ENCODE data around the gene IGFLR1.
"Not testable (repeated sequence)": the region's sequence is repeated elsewhere in the genome, so short reads cannot be mapped to it uniquely, and the experiment has no call there.

Gene IGFLR1

DNA sequence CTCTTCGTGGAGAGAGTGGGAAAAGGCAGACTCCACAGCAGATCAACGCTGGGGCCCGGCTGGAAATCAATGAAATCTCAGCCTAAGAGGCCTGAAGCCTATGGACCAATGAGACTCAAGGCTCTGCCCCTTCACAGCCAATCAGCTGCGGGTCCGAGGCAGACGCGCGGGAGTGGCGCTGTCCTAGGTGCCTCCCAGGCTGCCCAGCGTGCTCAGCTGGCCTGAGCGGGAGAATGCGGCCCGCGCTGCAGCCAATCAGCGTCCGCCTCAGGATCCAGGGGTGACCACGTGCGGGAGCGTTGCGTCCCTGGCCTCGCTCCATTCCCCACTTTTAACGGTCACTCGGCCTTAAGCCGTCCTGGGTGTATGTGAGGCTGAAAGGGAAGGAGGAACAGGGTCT is 38.0 kb downstream of the IGFLR1 start, which contains the start of gene ZBTB32:
ZBTB32 (plus strand) TSS at position 341 of the 400 bp plus-strand sequence. CDS start 10,069 bp downstream, outside the sequence.
- no peak for DNase-seq (ENCODE audit: low spot score)

DNA sequence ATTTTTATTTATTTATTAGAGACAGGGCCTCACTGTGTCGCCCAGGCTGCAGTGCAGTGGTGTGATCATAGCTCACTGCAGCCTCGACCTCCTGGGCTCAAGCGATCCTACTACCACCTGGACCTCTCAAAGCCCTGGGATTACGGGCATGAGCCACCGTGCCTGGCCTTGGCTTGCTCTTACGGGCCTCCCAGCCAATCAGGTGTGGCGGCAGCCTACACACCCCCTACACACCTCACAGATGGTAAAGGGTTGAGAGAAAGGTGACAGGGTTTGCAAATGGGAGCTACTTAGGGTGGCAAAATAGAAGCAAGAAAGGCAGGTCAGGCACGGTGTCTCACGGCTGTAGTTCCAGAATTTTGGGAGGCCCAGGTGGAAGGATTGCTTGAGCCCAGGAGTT is 38.9 kb downstream of the IGFLR1 start:
- DNase-seq (ENCODE audit: low spot score) = no peak

DNA sequence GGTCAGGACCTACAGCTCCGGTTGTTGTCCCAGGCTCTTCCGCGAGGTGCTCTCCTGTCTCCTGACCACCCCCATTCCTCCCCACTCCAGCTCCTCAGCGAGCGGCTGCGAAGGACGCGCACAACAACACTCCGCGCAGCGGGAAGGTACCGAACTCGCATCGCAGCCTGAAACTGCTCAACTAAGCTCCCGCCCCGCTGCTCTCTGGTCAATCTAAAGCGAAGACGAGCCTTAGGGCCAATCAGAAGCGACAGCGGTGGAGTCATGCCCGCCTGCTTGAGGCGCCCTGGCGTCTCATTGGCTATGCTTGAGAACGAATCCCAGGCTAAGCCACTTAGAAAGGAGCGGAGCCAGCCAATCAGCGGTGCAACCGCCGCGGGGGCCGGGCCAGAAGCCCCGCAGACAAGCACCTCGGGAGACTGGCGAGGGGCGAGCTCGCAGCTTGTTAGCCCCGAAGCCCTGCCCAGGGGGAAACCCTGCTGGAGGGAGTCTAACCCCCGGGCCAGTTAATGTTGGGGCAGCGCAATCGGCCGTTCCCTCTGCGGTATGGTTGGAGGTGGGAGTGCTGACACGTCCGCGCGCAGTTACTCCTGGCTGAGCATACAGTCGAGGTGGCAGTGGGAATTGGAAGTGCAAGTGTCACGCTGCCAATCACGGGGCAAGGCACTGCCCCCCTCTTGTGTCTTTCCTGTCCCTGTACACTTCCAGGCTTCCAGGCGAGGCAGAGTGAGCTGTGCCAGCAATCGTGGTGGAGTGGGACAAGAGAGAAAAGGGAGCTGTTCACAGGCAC is 39.8 kb downstream of the IGFLR1 start:
- peak; percentile 98 for DNase-seq (ENCODE audit: low spot score)

DNA sequence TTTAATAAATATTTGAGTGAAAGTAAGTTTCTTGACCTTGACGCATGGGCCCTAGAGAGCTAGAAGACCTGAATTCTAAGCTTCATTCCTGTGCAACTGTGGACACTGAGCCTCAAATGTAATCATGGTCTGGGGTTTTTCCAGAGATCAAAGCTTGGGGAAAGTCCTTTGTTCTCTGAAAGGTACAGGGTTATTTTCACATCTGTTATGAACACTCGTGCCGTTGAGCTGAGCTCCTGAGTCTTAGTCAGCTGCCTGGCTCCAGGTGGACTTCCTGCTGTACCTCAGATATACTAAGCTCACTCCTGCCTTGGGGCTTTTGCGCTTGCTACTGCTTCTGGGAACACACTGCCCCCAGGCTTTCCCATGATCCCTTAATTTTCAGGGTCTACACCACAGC is 45.4 kb downstream of the IGFLR1 start:
- no peak for DNase-seq (ENCODE audit: low spot score)

DNA sequence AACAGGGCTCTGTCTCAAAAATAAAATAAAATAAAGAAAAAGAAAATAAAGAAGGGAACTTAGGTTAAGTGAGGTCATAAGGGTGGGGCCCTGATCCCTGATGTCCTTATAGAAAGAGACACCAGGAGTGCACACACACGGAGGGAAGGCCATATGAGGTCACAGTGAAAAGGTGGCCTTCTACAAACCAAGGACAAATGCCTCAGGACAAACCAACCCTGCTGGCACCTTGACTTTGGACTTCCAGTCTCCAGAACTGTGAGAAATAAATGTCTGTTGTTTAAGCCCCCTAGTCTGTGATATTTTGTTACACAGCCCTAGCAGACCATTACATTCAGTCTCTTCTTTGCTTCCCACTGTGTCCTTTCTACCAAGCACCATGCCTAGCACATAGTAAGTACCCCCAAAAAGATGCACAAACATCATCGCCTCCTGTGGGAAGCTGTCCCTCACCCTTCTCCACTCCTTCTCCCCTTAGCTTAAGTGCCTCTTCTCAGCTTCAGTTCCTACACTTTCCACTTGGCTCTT is 46.3 kb downstream of the IGFLR1 start:
- DNase-seq (ENCODE audit: low spot score) = no peak

DNA sequence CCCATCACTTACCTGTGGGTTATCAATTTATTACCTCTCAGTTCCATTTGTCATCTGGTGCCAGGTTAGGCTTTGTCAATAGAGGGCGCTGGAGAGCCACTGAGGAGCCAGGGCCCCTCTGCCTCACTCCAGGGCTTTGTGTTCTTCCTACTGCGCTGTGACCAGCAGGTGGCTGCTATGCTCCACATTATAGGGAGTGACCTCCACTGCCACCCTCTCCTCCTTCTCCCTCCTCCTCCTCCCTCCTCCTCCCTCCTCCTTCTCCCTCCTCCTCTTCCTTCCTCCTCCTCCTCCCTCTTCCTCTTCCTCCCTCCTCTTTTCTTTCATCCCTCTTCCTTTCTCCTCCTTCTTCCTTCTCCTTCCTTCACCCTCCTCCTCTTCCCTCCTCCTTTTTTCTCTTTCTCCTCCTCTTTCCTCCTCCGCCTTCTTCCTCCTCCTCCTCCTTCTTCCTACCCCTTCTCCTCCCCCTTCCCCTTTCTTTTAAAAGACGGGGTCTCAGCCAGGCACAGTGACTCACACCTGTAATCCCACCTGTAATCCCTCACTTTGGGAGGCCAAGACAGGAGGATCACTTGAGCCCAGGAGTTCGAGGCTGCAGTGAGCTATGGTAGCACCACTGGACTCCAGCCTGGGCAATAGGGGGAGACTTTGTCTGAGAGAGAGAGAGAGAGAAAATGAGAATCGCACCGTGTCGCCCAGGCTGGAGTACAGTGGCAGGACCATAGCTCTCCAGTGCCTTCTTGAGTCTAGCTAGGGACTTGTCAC is 48.2 kb downstream of the IGFLR1 start:
- DNase-seq (ENCODE audit: low spot score) = peak; percentile 91

DNA sequence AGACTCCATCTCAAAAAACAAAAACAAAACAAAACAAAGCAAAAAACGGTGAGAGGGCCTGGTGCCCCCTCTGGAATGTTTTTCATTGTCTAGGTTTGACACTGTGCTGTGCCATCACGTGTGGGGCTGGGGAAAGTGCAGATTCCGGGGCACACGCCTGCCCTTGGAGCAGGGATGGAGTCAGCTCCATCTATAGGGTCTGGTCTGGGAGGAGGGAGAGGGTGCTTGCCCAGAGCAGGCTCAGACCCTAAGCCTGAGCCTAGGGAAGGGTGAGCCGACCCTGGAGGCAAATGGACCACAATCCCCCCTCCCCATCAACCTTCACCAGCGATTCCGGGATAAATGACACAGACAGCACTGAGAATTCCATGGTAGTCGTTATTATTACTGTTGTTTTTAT is 48.8 kb downstream of the IGFLR1 start:
- no peak for DNase-seq (ENCODE audit: low spot score)

GRCh38 chr19:35692010-35692409 is 50.2 kb downstream of the IGFLR1 start:
- no peak for DNase-seq (ENCODE audit: low spot score)

DNA sequence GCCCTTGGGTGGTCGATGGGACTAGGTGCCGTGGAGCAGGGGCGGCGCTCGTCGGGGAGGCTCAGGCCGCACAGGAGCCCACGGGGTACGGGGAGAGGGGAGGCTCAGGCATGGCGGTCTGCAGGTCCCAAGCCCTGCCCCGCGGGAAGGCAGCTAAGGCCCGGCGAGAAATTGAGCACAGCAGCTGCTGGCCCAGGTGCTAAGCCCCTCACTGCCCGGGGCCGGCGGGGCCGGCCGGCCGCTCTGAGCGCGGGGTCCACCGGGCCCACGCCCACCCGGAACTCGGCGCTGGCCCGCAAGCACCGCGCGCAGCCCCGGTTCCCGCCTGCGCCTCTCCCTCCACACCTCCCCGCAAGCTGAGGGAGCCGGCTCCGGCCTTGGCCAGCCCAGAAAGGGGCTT is 51.1 kb downstream of the IGFLR1 start:
- not testable (repeated sequence) for DNase-seq (ENCODE audit: low spot score)

- DNase-seq (ENCODE audit: low spot score) = no peak
Measured at GRCh38 chr19:35689836-35690235, 52.4 kb downstream of the IGFLR1 start.

All from D341Med (cell line).